HG02610 (cell line): ENCODE data around the gene HSD3B2.

Experiments
- ATAC-seq: cut with Tn5 transposase; IDR thresholded peaks from one replicate; pipeline ENCODE4 v1.9.1; 2021; ENCODE audit warnings: mild to moderate bottlenecking, moderate library complexity; ENCODE audit not compliant: unreplicated experiment

Gene HSD3B2

DNA sequence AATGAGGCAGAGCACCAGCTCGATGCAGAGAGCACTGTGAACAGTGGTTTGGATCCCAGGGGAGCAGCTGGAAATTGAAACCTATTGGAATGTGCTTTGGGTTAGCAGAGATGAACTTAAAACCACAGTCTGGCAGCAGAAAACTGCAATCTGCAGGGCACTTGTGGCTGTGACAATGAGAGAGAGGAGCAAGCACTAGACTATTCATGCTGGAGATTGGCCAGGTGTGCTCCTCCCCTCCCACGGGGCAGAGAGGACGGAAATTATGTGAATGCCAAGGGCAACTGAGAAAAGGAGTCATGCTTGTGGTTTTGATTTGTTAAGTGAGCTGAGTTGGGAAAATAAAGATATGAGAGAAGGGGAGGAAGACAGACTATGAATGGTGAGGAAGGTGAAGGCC lies 38.1 kb downstream of the HSD3B2 start:
- no peak for ATAC-seq

DNA sequence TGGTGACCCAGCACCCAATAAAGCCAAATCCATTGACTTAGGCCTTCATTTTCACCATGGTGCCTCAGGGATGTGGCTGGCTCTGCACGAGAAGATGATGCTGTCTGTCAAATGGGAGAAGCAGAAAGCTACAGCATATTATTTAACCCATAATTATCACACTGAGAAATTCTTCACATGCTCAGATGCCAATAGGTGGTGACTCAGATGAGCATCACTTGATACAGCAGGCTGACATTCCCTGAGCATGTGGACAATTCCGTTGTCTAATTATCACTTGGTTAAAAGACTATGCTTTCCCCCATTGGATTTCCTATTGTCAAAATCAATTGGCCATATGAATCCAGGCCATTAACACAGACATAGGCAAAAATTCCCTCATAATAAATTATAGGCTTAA lies 48.0 kb downstream of the HSD3B2 start:
- ATAC-seq: no peak

DNA sequence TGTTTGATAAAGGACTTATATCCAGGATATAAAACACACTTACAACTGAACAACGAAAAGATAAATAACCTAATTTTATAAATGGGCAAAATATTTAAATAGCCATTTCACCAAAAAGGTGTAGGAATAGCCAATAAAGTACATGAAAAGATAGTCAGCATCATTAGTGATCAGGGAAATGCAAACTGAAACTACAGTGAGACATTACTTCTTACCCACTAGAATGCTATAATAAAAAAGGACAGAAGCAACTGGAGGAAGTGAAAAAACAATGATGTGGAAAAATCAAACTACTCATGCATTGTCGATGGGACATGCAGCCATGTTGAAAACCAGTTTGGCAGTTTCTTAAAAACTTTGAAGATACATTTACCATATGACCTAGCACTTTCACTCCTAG lies 48.6 kb downstream of the HSD3B2 start:
- no peak for ATAC-seq

DNA sequence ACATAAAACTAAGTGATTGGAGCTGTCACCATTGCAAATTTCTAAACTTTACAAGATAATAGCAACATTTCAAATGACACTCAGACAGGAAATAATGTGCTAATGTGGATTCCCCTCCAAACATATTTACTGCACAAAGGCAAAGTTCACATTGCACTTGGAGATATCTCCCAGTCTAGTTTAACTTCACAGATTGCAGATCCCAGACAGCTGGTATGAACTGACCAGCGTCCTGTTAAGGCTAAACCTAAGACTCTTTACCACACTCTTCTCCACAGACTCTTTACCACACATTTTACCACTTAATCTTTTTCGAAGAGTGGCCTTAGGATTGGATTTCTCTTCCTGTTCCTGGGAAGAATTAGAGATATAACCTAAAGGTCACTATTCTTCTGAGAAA lies 51.5 kb downstream of the HSD3B2 start:
- no peak for ATAC-seq

DNA sequence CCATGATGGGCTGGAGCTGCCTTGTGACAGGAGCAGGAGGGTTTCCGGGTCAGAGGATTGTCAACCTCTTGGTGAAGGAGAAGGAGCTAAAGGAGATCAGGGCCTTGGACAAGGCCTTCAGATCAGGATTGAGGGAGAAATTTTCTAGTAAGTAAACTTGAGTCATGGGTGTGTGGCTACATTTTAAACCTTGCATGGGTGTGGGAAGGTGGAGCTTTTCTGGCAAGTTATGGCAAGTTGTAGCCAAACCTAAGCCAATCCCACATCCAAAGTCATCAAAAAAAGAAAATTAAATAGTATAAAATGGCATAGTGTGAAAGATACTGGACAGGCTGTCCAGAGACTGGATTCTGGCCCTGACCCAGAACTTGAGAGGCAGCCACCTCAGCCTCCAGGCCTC lies 52.3 kb downstream of the HSD3B2 start:
- no peak for ATAC-seq

DNA sequence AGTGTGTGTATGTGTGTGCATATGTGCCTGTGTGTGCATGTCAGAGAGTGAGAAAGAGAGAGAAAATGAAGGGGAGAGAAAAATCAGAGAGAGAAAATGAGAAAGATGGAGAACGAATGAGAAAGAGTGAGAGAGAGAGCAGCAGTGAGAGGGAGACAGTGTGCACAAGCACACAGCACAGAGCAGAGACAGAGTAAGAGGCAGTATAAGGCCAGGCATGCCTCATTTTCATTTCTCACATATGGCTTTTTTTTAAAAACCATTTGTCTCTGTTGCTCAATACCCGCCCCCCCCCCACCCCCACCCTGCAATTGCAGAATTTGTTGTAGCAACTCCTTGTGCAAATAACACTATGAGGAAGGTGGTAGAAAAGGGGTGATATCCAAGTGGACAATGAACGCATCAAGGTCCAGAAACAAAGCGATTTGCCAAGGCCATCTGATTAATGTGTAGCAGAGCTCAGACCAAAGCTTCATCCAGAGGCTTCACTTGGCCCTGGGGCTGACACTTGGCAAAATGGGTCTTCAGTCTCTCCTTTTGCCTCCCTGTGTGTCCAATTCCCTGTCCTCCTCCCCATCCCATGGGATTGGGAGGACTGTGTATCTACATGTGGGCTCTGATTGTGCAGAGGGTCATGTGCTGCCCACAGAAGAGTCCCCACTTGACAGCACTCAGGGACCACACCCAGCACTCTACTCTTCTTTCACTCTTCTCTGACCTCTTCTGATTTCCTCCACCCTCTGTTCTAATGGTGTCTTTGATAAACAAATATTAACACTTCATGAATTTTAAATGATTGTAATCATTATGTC lies 53.1 kb downstream of the HSD3B2 start:
- no peak for ATAC-seq

DNA sequence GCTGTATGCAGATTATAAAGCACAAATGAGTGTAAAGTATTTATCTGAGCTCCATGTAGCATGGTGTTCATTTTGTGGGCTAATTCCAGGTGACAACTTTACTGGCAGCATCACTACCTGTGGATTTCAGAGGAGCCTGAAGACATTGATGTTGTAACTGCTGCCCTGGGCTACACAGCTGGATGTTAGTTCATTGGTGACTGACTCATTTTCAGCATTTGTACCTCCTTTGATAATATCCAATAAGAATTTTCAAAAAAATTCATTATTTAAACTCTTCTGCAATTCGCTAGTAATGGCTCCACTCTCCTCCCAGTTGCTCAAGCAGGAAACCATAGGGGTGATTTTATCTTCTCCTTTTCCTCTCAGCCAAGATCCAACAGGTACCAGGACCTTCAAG lies 54.8 kb downstream of the HSD3B2 start:
- no peak for ATAC-seq

DNA sequence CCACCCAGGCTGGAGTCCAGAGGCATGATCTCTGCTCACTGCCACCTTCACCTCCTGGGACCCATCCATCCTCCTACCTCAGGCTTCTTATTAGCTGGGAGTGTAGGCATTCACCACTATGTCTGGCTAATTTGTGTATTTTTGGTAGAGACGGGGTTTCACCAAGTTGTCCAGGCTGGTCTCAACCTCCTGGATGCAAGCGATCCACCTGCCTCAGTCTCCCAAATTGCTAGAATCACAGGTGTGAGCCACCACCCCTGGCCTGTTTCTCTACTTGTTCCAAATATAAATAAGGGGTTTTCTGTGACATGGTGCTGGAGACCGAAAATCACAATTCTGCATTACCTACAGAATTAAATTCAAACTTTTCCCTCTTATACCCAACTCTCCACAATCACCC lies 55.4 kb downstream of the HSD3B2 start:
- no peak for ATAC-seq

DNA sequence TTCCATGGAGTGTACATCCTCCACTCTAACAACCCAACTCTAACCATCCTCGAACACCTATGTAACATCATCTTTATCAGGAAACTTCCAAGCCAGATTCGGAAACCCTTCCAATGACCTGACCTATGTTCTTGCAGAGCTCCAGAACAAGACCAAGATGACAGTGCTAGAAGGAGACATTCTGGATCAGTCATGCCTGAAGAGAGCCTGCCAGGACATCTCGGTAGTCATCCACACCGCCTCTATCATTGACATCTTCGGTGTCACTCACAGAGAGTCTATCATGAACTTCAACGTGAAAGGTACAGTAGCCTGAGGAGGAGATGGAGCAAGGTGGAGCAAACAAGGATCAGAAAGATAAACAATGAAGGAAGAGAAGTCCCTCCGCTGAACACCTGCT lies 56.0 kb downstream of the HSD3B2 start:
- ATAC-seq: no peak

DNA sequence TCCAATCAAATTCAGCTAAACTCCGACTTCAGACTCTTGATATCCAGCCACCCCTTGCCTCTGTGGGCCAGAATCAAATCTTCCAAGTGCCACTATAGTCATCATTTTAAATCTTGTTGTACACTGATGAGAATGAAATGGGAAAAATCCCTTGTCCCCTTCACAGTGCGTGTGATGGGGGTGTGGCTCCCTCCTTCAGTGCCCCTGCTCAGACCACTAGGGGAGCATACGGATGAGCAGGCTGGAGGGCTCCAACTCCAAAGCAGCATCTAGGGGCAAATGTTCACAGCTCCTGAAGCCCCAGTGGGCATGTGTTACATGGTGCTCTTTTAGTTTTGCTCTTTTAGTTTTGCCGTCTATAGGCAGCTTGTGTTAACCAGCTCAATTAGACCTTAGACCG lies 56.6 kb downstream of the HSD3B2 start:
- ATAC-seq: no peak

DNA sequence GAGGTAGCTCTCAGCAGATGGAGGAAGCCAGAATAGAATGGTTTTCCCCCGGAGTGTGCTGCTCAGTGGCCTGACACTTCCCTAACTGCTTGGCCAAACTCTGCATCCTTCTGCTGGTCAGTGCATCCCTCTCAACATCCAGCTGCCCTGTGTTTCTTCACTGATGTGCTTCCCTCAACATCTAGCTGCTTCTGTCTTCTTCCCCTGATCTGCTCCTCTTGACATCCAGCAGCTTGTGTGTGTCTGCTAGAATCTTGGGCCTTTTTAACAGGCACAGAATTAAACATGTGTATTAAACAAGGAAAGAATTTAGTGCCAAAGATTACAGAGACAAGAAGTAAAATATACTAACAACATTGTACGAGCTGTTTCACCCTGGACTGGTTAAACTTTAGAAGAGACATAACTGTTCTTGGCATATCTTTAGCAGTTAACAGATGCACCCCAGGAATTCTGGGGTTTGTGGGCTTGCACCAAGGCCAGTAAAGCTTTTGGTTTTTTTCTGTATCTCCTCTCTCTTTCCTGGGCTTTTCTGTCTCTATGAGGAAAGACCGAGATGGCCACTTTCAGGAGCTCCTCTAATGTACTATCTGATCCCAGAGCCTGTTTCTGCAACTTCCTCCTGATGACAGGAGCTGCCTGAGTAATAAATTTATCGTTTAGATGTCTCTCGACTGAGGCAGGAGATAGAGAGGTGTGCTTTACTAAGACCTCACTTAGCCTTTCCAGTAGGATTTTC lies 57.3 kb downstream of the HSD3B2 start:
- no peak for ATAC-seq
